ENCODE data around the gene ATP8A2. TPM values are rescaled to one million over a fixed set of nuclear protein-coding genes. Genes with fewer than 3 reads are reported as not detected.

ATP8A2 gene
- total RNA-seq, 1 donor from 2014 or later = 39.1 TPM

DNA sequence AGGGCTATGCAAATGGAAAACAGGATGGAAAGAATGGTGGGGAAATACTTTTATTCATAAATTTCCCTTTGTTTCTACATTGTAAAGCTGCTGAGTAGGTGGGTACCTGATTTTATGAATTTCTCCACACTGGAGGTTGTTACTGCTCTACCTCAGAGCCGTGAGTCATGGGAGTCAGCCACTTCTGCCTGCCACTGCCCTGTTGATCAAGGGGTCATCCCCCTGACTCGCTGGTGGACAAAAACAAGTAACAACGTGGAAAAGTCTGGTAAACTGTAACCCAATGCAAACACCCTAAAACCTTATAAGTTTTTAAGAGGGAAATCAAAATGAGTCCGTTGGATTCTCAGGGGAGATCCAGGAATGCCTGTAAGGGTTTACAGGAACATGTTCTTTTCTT, 329.5 kb downstream of the ATP8A2 start:
- Mint-ChIP-seq H3K4me1 (peaks cover 2% of the 10 kb centered on the region), H3K36me3 (peaks cover 21% of the 10 kb centered on the region), H3K27me3 (ENCODE audit: low read depth) (no peaks in the 10 kb centered on the region), H3K27ac (no peak overlapping the region), H3K4me3 (no peak overlapping the region), H3K9me3 (peaks cover 11% of the 10 kb centered on the region)
- TF ChIP-seq, protein P1, sequence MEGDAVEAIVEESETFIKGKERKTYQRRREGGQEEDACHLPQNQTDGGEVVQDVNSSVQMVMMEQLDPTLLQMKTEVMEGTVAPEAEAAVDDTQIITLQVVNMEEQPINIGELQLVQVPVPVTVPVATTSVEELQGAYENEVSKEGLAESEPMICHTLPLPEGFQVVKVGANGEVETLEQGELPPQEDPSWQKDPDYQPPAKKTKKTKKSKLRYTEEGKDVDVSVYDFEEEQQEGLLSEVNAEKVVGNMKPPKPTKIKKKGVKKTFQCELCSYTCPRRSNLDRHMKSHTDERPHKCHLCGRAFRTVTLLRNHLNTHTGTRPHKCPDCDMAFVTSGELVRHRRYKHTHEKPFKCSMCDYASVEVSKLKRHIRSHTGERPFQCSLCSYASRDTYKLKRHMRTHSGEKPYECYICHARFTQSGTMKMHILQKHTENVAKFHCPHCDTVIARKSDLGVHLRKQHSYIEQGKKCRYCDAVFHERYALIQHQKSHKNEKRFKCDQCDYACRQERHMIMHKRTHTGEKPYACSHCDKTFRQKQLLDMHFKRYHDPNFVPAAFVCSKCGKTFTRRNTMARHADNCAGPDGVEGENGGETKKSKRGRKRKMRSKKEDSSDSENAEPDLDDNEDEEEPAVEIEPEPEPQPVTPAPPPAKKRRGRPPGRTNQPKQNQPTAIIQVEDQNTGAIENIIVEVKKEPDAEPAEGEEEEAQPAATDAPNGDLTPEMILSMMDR (IDR thresholded peaks at IDR 0.05; ENCODE audit: unreplicated experiment) = no peak
- no peak for DNase-seq (ENCODE audit: low spot score in 2 of 2, unreplicated experiment in 2 of 2)

- no peaks in the 10 kb centered on the region for H3K27me3 Mint-ChIP-seq (ENCODE audit: low read depth)
- no peak overlapping the region for H3K27ac Mint-ChIP-seq
- H3K4me3 Mint-ChIP-seq = no peak overlapping the region
- peaks cover 2% of the 10 kb centered on the region for H3K4me1 Mint-ChIP-seq
- DNase-seq (ENCODE audit: low spot score in 2 of 2, unreplicated experiment in 2 of 2) = no peak
- TF ChIP-seq, protein P1 (IDR thresholded peaks at IDR 0.05; ENCODE audit: unreplicated experiment) = no peak
- peaks cover 11% of the 10 kb centered on the region for H3K9me3 Mint-ChIP-seq
- H3K36me3 Mint-ChIP-seq = peaks cover 17% of the 10 kb centered on the region
Observed at GRCh38 chr13:25702386-25702785, 330.6 kb downstream of the ATP8A2 start.

- no peaks in the 10 kb centered on the region for H3K9me3 Mint-ChIP-seq
- H3K27me3 Mint-ChIP-seq (ENCODE audit: low read depth) = no peaks in the 10 kb centered on the region
- no peaks in the 10 kb centered on the region for H3K36me3 Mint-ChIP-seq
- no peak overlapping the region for H3K27ac Mint-ChIP-seq
- DNase-seq (ENCODE audit: low spot score in 2 of 2, unreplicated experiment in 2 of 2) = no peak
- TF ChIP-seq, protein P1 (IDR thresholded peaks at IDR 0.05; ENCODE audit: unreplicated experiment) = no peak
- H3K4me3 Mint-ChIP-seq = no peak overlapping the region
- peaks cover 3% of the 10 kb centered on the region for H3K4me1 Mint-ChIP-seq
Observed at GRCh38 chr13:25707726-25708125, 336.0 kb downstream of the ATP8A2 start.

- H3K4me3 Mint-ChIP-seq = no peak overlapping the region
- DNase-seq (ENCODE audit: low spot score in 2 of 2, unreplicated experiment in 2 of 2) = no peak
- peaks cover 5% of the 10 kb centered on the region for H3K4me1 Mint-ChIP-seq
- H3K27me3 Mint-ChIP-seq (ENCODE audit: low read depth) = no peaks in the 10 kb centered on the region
- no peak overlapping the region for H3K27ac Mint-ChIP-seq
- no peaks in the 10 kb centered on the region for H3K9me3 Mint-ChIP-seq
- TF ChIP-seq, protein P1 (IDR thresholded peaks at IDR 0.05; ENCODE audit: unreplicated experiment) = no peak
- H3K36me3 Mint-ChIP-seq = no peaks in the 10 kb centered on the region
Observed at GRCh38 chr13:25708268-25708667, 336.5 kb downstream of the ATP8A2 start.

DNA sequence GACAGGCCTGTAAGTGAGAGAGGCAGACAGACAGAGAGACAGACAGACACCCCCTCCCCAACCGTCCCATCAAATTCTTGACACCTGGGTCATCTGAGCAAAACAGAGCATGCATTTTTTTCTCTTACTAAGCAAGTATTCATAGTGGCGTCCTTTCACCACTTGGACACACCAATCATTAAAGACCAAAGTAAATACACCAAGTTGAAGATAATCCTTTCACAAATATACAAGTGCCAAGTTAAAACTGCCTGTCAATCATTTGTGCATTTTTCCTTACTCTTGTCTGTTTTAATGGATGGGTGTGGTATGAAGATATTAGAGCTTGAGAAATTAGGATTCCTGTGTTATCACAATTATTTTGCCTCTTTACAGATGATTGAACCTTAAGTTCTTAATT, 337.3 kb downstream of the ATP8A2 start:
- Mint-ChIP-seq H3K27me3 (ENCODE audit: low read depth) (no peaks in the 10 kb centered on the region), H3K4me3 (no peak overlapping the region), H3K4me1 (peaks cover 5% of the 10 kb centered on the region), H3K36me3 (no peaks in the 10 kb centered on the region), H3K9me3 (no peaks in the 10 kb centered on the region), H3K27ac (no peak overlapping the region)
- TF ChIP-seq, protein P1 (IDR thresholded peaks at IDR 0.05; ENCODE audit: unreplicated experiment) = no peak
- DNase-seq (ENCODE audit: low spot score in 2 of 2, unreplicated experiment in 2 of 2) = no peak

GRCh38 chr13:25715760-25716159, 344.0 kb downstream of the ATP8A2 start:
- TF ChIP-seq, protein P1 (IDR thresholded peaks at IDR 0.05; ENCODE audit: unreplicated experiment) = no peak

More at GRCh38 chr13:25715760-25716159, 344.0 kb downstream of the ATP8A2 start:
- Mint-ChIP-seq H3K27ac (no peak overlapping the region), H3K4me1 (peaks cover 1% of the 10 kb centered on the region), H3K9me3 (peaks cover 10% of the 10 kb centered on the region), H3K36me3 (no peaks in the 10 kb centered on the region), H3K27me3 (ENCODE audit: low read depth) (no peaks in the 10 kb centered on the region), H3K4me3 (no peak overlapping the region)
- DNase-seq (ENCODE audit: low spot score in 2 of 2, unreplicated experiment in 2 of 2) = no peak

All from mesothelial cell of epicardium (in vitro differentiated cells).